HG02973 (cell line): ENCODE results near the gene MDH1.
"Not testable (repeated sequence)": the region's sequence is repeated elsewhere in the genome, so short reads cannot be mapped to it uniquely, and the experiment has no call there.

Experiments
- ATAC-seq: cut with Tn5 transposase; IDR thresholded peaks from one replicate; pipeline ENCODE4 v1.9.1; 2021; ENCODE audit warnings: moderate library complexity; ENCODE audit not compliant: unreplicated experiment

MDH1 gene

DNA sequence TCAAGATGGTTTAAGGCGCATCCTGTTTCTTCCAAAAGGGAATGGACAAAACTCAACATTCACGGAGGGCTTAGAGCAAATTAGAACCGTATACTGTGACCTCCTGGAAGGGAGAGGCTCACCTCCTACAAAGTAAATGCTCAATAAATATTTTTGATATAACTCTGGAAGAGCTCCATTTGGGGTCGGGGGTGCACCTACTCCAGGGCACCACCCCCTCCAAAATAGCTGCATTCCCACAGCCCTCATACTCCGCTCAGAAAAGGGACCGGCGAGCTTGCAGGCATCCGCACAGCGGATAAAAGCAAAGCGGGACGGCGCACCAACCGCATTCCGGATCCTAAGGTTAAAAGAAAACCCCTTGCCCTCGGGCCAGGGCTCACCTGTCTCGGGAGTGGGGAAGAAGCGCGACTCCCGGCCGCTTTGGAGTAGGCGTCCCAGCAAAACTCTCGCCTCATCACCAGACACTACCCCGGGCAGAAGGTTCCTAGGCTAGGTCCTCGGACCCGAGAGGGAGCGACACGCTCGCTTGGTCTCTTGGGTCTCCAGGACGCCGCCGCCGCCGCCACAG, 864 bp upstream of the MDH1 start:
- no peak for ATAC-seq

DNA sequence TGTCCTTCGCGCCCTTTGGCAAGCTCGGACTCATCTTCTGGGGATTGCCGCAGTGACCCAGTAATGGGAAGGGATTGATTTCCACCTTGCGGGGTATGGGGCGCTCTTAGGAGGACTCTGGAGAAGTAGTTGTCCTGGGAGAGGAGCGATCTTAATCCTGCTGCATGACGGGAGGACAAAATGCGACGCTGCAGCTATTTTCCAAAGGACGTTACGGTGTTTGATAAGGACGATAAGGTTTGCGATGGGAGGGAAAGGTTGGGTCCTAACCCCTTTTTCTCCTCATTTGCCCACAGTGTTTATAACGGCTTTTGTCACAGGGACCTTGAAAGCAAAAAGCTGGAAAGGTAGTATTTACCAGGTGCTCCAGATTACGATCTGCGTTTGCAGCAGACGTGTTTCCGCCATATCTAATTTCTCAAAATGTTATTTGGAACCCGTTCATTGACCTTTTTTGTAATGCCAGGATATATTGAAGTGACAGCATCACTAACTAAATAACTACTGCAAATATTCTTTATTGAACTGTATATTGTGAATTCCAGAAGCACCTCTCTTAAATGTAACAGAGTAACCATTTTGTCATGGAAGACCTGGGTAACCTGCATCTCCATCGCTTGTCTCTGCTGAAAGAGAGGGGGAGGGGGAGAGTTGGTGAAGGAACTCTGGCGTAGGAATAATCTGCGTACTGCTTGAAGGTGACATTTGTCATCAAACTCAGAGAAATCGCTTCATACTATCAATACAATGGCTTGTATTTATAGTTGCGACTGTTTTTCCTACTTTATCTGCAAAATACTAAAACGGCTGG, 590 bp downstream of the MDH1 start:
- ATAC-seq, result no peak

DNA sequence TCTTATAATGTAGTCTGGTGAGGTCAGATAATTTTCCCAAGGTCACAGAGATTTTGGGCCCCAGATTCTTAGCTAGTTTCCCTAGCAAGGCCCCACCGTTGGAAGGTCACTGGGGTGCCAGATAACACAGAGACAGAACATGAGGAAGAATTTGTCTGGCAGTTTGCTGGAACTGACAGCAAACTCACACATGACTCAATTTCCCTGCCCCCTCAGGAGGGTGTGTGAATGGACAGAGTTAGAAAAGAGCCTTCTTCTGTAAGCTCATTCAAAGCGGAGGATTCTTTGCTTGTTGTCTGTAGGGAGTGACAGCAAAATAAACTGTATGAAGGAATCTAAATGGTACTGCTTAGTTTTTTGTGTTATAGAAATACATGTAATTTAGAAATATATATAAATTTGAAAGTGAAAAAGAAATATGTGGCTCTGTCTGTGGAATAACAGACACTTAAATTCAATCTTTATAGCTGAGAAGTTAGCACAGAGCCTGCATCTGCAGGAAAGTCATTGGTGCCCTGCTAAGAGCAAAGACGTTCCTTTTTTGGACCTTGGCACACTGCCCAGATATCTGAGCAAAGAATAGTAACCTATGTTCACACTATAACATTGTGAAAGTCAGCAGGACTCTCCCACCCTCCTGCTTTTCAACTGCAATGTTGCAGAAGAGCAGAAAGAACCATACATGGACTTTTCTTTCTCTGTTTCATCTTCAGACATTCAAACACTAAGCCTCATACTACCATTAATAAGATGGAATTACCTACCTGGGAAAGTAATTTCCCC, 2.1 kb downstream of the MDH1 start:
- ATAC-seq, result no peak

DNA sequence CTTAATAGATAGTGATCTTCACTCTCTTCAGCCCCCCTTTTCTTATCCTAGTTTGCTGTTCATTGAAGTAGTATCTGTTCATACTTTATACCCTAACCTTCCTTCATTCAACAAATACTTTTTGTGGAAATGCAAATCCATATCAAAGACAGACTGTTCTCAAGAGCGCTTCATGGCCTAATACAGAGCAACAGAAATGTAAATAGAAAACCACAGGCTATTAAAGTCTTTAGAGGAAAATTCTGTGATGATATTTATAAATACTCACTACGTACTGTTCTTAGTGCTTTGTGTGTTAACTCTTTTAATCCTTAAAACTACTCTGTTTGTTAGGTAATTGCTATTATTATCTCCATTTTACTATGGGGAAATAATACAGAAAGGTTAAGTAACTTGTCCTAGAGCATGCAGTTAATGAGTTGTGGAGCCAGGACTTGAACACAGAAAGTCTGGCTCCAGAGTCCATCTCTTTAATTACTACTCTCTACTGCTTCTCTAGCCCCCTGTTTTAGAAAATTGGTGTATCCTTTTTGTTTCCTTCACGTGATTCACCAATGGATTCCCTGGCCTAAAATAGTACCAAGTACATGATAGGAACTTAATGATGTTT, 2.9 kb downstream of the MDH1 start:
- no peak for ATAC-seq

DNA sequence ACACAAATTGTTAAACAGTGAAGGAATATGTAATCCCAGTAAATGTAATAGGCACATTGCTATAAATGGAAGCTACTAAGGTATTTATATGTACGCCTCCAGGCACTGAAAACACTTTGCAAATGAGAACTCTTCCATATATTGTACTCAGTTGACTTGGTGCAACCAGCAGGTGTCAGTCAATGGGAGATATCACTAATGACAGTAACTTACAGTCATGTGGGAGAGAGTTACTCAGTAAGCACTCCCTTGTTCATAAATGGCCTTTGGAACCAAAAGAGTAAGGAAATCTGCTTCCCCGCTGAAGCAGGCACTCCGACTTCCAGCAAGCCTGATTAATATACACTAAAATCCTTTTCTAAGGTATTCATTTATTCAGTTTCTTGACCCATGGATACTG, 5.9 kb downstream of the MDH1 start:
- no peak for ATAC-seq

DNA sequence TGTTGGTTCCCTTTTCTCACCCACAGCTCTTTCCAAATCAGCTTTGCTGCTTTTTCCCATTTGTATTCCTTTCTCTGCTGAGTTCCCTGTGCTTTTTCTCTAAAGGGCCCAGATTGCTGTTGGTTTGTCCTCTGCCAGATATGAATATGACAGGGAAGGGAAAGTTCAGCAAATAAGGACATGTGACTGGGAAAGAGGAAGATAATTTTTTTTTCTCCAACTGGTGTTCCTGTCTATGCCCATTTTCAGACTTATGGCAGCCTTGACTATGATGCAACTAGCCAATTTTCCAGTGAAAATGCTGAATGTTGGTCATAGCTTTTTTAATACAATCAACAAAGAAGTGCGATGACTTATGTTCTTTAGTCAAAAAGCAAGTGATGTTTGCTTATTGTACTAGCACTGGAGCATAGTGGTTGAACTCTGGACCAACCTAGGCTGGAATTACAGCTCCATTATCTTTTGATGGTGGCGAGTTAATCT, 7.7 kb downstream of the MDH1 start:
- no peak for ATAC-seq

DNA sequence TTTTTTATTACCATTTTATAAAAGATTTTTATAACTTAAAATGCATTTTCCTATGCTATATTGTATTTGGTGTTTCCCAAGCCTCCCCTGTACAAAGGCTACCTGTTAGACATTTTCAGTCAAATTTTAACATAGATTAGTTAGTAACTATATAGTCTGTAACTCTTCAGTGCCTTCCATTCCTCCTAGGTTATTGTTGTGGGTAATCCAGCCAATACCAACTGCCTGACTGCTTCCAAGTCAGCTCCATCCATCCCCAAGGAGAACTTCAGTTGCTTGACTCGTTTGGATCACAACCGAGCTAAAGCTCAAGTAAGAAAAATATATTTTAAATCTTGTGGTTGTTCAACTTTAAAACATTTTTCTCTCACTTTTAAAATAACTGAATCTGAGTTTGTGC, 10.2 kb downstream of the MDH1 start:
- ATAC-seq, result no peak

DNA sequence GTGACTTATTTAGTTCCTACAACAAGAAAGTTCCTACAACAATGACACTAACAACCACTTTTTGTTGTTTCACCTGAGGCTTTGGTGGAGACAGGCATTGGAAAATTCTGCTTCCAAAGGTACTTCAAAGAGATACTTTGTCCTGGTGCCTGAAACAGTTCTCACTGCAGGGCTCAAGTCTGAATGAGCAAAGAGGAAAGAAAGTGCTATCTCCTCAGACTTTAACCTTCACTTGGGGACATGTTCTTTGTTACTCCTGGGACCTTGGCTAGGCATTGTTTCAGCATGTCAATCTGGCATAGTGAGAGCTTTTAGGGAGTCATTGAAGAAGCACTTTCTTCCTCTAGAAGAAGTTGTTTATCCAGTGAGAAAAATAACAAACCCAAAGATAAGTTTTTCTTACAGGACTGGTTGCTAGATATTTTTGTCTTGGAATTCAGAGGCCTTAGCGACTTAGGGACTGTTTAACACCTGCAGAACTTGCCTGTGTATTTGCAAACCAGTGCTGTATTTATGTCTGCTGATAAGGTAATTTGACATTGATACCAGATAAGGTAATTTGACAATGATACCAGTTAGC, 12.2 kb downstream of the MDH1 start:
- no peak for ATAC-seq

DNA sequence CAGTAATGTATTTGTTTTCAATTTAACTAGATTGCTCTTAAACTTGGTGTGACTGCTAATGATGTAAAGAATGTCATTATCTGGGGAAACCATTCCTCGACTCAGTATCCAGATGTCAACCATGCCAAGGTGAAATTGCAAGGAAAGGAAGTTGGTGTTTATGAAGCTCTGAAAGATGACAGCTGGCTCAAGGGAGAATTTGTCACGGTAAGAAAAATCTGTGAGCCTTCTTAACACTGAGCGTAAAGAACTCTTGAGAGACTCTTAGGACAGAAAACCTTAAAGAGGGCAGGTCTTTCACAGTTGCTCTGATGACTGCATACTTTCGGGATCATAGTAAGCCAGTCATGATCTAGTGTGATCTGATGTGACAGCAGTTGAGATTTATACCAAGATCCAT, 15.9 kb downstream of the MDH1 start:
- ATAC-seq, result no peak

DNA sequence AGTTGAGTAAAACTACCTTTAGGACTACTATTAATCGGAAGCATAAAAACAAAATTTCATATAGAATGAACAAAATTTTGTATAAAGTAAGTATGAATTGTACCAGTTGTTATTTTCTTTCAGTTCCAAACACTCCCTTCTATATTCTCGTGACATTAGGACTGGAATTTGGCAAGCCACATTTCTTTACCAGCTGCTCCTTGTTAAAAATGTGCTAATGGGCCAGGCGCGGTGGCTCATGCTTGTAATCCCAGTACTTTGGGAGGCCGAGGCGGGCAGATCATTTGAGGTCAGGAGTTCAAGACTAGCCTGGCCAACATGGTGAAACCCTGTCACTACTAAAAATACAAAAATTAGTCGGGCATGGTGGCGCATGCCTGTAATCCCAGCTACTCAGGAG, 20.1 kb downstream of the MDH1 start:
- not testable (repeated sequence) for ATAC-seq

DNA sequence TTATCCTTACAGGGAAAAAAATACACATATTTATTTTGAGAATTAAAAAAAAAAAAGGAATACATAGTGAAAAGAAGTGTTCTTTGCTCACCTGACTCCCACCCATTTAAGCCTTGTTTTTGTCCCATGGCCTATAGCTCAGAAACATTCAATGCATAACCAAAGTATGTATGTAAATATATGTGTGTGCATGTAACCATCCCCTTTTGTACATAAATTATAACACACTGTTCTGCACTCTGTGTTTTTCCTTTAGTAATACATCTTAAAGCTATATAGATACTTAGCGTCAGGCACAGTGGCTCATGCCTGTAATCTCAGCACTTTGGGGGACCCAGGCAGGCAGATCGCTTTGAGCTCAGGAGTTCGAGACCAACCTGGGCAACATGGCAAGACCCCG, 21.8 kb downstream of the MDH1 start:
- no peak for ATAC-seq

DNA sequence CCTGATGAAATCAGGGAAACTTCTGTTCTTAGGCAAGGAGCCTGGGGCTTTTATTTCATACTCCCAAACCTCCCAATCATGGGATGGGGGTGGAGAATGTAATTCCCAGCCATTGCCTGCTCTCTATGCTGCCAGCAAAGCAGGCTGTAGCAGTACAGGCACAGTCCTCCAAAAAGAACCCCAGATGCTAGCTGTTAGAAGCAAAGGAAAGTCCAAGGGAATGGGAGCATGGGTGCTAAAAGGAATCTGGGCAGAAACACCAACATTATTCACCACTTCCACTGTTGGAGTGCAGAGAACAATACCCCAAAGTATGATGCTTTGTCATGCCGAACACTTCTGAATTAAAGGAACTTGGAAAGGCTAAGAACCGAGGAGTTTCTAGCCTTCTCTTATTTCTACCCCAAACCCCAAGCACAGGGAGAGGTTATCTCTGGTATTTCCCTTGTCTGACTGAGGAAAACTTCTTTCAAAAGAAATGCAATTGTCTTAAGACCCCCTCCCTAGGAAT, 24.7 kb downstream of the MDH1 start:
- ATAC-seq, result no peak

DNA sequence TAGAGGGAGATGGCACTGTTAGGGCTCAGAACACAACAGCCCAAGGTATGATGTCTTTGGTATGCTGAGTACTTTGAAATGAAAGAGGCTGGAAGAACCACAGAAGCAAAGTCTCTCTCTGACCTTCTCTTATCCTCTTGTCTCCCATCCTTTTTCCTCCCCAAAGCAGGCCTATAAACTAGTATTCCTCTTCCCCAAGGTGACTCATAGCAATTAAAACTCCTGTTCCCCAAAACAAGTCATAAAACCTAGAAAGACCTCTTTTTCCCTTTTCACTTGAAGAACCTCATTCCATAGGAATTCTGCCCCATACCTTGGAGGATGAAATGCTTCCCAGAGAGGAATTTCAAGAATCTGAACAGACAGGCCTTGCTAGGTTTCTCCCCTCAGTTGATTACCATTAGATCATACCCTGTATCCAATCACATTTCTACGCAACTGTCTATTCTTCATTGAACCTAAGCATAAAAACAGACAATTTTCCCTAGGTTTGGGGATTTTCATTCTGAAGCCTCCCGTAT, 25.7 kb downstream of the MDH1 start:
- no peak for ATAC-seq

DNA sequence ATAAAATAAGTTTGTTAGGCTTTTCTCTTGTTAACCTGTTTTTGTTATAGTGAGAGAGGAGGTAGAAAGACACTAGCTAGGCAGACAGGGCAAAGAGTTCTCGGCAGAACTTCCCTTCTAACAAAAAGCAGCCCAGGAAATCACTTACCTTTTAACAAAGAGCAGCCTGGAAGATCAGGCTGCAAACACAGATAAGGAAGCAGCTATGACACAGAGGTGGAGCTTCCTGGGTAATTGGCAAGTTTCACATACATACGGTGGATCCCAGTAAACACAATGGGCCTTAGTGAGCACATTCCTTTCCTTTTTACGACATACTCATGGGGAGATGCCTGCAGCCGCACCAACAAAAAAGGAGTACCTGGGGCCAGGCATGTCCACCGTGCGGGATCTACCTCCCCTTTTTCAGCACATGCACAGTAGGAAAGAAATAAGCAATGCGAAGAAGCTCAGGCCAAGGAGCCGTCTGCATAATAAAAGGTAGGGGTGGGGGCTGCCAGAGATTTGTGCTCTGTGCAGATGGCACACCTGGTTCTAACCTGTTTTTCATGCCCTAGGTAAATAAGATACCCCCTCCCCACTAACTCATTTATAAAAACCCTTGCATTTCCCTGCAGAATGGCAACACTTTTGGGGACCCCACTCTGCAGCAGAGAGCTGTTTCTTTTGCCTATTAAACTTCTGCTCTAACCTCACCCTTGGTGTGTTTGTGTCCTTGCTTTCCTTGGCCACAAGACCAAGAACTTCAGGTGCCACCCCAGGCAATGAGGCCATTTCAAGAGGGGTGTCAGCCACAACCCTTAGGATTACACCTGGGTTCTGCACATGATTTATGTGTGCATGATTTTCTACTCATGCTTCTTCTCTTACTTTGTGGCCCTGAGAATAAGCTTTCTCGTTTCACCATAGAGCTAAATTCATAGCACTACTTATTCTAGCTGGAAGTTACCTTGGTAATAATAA, 26.5 kb downstream of the MDH1 start:
- ATAC-seq, result no peak

DNA sequence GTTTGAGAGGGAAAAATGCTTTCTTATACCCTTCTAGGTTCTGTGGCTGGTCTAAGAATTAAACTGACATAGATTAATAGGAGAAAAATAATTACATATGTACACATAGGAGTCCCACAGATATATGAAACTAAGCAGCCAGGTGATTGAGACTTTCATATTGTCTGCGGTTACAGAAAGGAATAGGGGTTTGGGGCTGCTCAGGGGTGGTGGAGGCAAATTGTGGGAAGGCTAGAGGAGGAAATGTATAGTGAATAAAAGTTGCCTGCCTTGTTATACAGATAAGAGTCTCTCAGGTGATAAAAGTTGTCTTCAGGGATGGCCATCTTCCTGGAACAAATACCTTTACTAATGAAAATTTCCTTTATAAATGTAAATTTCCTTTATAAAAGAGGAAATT, 28.6 kb downstream of the MDH1 start:
- no peak for ATAC-seq

DNA sequence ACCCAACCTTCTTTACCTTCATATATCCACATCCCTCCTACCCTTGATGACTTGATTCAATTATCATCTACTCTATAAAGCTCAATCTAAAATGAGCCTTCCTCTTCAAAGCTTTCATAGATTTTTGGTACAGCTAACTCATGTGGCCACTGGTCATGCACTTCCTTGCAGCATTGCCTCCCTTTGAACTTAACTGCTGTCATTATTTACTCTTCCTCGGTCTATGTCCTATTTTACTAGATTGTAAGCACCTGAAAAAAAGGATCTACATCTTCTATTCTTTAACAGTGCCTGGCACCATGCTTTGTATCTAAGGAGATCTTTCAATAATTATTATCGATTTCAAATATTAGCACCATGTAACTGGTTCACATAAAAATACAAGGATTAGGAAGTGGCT, 30.6 kb downstream of the MDH1 start:
- ATAC-seq, result no peak

DNA sequence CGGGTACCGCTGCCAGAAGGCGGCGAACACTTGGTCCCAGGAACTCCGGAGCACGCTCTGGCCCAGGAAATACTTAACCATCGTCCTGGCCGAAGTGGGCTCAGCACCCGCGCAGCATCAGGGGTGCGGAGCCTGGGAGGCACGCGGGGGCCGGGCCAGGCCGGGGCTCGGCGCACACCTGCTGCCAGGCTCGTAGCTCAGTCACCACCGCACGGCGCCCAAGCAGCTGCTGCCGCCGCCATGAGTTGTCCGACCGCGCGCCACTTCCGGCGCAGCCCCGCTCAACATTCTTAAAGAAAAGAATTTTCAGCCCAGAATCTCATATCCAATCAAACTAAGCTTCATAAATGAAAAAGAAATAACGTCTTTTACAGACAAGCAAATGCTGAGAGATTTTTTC, 34.0 kb downstream of the MDH1 start:
- no peak for ATAC-seq

DNA sequence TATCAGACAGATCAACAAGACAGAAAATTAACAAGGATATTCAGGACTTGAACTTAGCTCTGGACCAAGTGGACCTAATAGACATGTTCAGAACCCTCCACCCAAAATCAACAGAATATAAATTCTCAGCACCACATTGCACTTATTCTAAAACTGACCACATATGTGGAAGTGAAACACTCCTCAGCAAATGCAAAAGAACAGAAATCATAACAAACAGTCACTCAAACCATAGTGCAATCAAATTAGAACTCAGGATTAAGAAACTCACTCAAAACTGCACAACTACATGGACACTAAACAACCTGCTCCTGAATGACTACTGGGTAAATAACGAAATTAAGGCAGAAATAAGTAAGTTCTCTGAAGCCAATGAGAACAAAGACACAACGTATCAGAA, 35.0 kb downstream of the MDH1 start:
- ATAC-seq, result not testable (repeated sequence)

DNA sequence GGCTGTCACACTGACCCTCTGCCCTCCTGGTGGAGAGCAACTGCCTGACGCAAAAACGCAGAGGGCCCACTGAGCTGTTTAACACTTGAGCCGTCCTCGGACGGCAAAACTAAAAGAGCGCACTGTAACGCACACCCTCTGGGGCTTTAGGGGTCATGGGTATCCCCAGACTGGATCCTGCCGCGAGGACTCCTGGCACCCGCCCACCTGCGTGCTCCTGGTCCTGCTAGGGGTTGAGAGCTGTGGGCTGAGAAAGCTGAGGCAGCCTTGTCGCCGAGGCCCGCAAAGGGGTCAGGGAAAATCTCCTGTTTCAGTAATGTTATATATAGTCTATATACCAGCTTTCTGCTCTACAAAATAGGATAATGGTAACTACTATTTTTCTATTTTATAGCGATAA, 39.1 kb downstream of the MDH1 start:
- ATAC-seq, result no peak
